Chondrocyte (in vitro differentiated cells): Measurements from ENCODE around the gene GRHL1. TPM values are rescaled to one million over a fixed set of nuclear protein-coding genes. Genes with fewer than 3 reads are reported as not detected.

Experiments used
- DNase-seq: peaks from one replicate; pipeline ENCODE4 v3.0.0; 2021; ENCODE audit warnings: mixed read lengths, low spot score
- H3K27ac Mint-ChIP-seq: one replicate; pipeline ENCODE4 v1.8.0; 2021; ENCODE audit warnings: mild to moderate bottlenecking, moderate library complexity, mixed read lengths; ENCODE audit not compliant: unreplicated experiment
- H3K27me3 Mint-ChIP-seq: 2 replicates; pipeline ENCODE4 v1.8.0; 2021; ENCODE audit warnings: low read depth, mixed read lengths
- H3K36me3 Mint-ChIP-seq: 2 replicates; pipeline ENCODE4 v1.8.0; 2021; ENCODE audit warnings: low read depth, mixed read lengths
- H3K4me1 Mint-ChIP-seq: 2 replicates; pipeline ENCODE4 v1.8.0; 2021; ENCODE audit warnings: low read depth, mild to moderate bottlenecking, mixed read lengths
- H3K4me3 Mint-ChIP-seq: one replicate; pipeline ENCODE4 v1.8.0; 2021; ENCODE audit warnings: mild to moderate bottlenecking, moderate library complexity, mixed read lengths; ENCODE audit not compliant: unreplicated experiment
- H3K9me3 Mint-ChIP-seq: 2 replicates; pipeline ENCODE4 v1.8.0; 2021; ENCODE audit warnings: low read depth, mixed read lengths
- CTCF ChIP-seq: fragments of 200-600 bp; sonication (generic); IDR thresholded peaks from 2 replicates; pipeline ENCODE4 v1.5.0; 2021; ENCODE audit warnings: antibody characterized with exemption, mild to moderate bottlenecking, moderate library complexity
- total RNA-seq: library from RNA; stranded (reverse); gene quantifications from 3 replicates; pipeline ENCODE4 v1.2.1, GENCODE V29; 2021

Gene GRHL1
- total RNA-seq, 1 donor from 2014 or later = 0.42 TPM

- peaks cover 21% of the 10 kb centered on the region for H3K36me3 Mint-ChIP-seq
- no peak overlapping the region for H3K27ac Mint-ChIP-seq
- TF ChIP-seq CTCF = no peak
- no peaks in the 10 kb centered on the region for H3K9me3 Mint-ChIP-seq
- no peaks in the 10 kb centered on the region for H3K27me3 Mint-ChIP-seq
- no peak overlapping the region for H3K4me3 Mint-ChIP-seq
- H3K4me1 Mint-ChIP-seq = peaks cover 27% of the 10 kb centered on the region
- no peak for DNase-seq
Observed at GRCh38 chr2:9937258-9937657, 14.2 kb upstream of the GRHL1 start.

- DNase-seq = no peak
- Mint-ChIP-seq H3K4me1 (peaks cover 27% of the 10 kb centered on the region), H3K4me3 (no peak overlapping the region), H3K27me3 (no peaks in the 10 kb centered on the region), H3K9me3 (no peaks in the 10 kb centered on the region), H3K36me3 (peaks cover 16% of the 10 kb centered on the region), H3K27ac (no peak overlapping the region)
- TF ChIP-seq CTCF = no peak
Observed at GRCh38 chr2:9937968-9938367, 13.5 kb upstream of the GRHL1 start.

- no peak for TF ChIP-seq CTCF
- Mint-ChIP-seq H3K9me3 (no peaks in the 10 kb centered on the region), H3K27me3 (no peaks in the 10 kb centered on the region), H3K27ac (no peak overlapping the region), H3K36me3 (peaks cover 6% of the 10 kb centered on the region), H3K4me3 (no peak overlapping the region), H3K4me1 (peaks cover 27% of the 10 kb centered on the region)
- DNase-seq = no peak
Observed at GRCh38 chr2:9939587-9940485, 11.7 kb upstream of the GRHL1 start.

- H3K27ac Mint-ChIP-seq = peak overlapping the region; percentile 38
- no peak for DNase-seq
- H3K27me3 Mint-ChIP-seq = peaks cover 6% of the 10 kb centered on the region
- no peak overlapping the region for H3K4me3 Mint-ChIP-seq
- TF ChIP-seq CTCF = no peak
- H3K36me3 Mint-ChIP-seq = peaks cover 2% of the 10 kb centered on the region
- peaks cover 27% of the 10 kb centered on the region for H3K4me1 Mint-ChIP-seq
- H3K9me3 Mint-ChIP-seq = no peaks in the 10 kb centered on the region
Observed at GRCh38 chr2:9941196-9941995, 10.1 kb upstream of the GRHL1 start.

GRCh38 chr2:9941996-9942390 lies 9.5 kb upstream of the GRHL1 start:
- Mint-ChIP-seq H3K36me3 (no peaks in the 10 kb centered on the region), H3K4me3 (no peak overlapping the region)

More at GRCh38 chr2:9941996-9942390, 9.5 kb upstream of the GRHL1 start:
- Mint-ChIP-seq H3K4me1 (peaks cover 27% of the 10 kb centered on the region), H3K27ac (peak overlapping the region; percentile 8), H3K27me3 (peaks cover 6% of the 10 kb centered on the region), H3K9me3 (no peaks in the 10 kb centered on the region)
- TF ChIP-seq CTCF = no peak
- no peak for DNase-seq
